SK-N-SH (cell line): ENCODE measurements around the gene KRTAP3-3. TPM values are rescaled to one million over a fixed set of nuclear protein-coding genes. Genes with fewer than 3 reads are reported as not detected.

Experiments used
- CTCF ChIA-PET: fragments of 300-600, 350-600 bp; formaldehyde crosslinking; extraction: SDS; loops from one replicate; lab custom pipeline; 2021; lab: Yijun Ruan, JAX
- POLR2A ChIA-PET: fragments of 350-600 bp; sonication (Branson Sonifier 250); formaldehyde crosslinking; extraction: SDS; loops from one replicate; lab custom pipeline; 2020; ENCODE audit warnings: antibody characterized with exemption, inconsistent platforms; lab: Yijun Ruan, JAX
- DNase-seq: peaks from one replicate; pipeline ENCODE4 v3.0.0; 2012
- H2AFZ ChIP-seq: fragments of 200-600 bp; sonication (generic); 2 replicates; pipeline ENCODE4 v1.8.1; 2016; ENCODE audit warnings: antibody characterized with exemption, mild to moderate bottlenecking, low read depth
- H3F3A ChIP-seq: fragments of 200-600 bp; sonication (generic); replicated peaks from 2 replicates; pipeline ENCODE3; 2016; ENCODE audit warnings: antibody characterized with exemption, mild to moderate bottlenecking; ENCODE audit not compliant: insufficient read depth
- H3K27ac ChIP-seq, 2 experiments: fragments of 200-500 bp in 1 of 2; fragments of 200-600 bp in 1 of 2; sonication (Bioruptor generic) in 1 of 2; sonication (generic), shearing (Covaris generic) in 1 of 2; 2 replicates each; pipeline versions ENCODE4 v1.5.1 to v1.6.1; 2014 to 2016; ENCODE audit warnings: low read depth in 2 of 2, inconsistent platforms in 1 of 2, low read length in 1 of 2, mild to moderate bottlenecking in 1 of 2, mixed read lengths in 1 of 2
- H3K27me3 ChIP-seq: fragments of 200-600 bp; sonication (generic), shearing (Covaris generic); 2 replicates; pipeline ENCODE4 v1.6.1; 2016; ENCODE audit warnings: mixed run types; ENCODE audit not compliant: insufficient read depth
- H3K36me3 ChIP-seq, 2 experiments: fragments of 200-500 bp in 1 of 2; fragments of 200-600 bp in 1 of 2; sonication (Bioruptor generic) in 1 of 2; sonication (generic) in 1 of 2; replicated peaks in 1 of 2; 2 replicates each; pipeline versions ENCODE3 to v1.5.1; 2014 to 2016; ENCODE audit warnings: low read length in 1 of 2, mild to moderate bottlenecking in 1 of 2; ENCODE audit not compliant: insufficient read depth in 2 of 2, control insufficient read depth in 1 of 2
- H3K4me1 ChIP-seq, 2 experiments: fragments of 200-500 bp in 1 of 2; fragments of 200-600 bp in 1 of 2; sonication (Bioruptor generic) in 1 of 2; sonication (generic), shearing (Covaris generic) in 1 of 2; 2 replicates each; pipeline versions ENCODE4 v1.5.1 to v1.6.1; 2014 to 2016; ENCODE audit warnings: low read depth in 1 of 2, low read length in 1 of 2, mixed run types in 1 of 2; ENCODE audit not compliant: insufficient read depth in 2 of 2, control insufficient read depth in 1 of 2
- H3K4me2 ChIP-seq: fragments of 200-600 bp; sonication (generic), shearing (Covaris generic); 2 replicates; pipeline ENCODE4 v1.6.1; 2017; ENCODE audit warnings: mixed run types
- H3K4me3 ChIP-seq, 2 experiments: fragments of 200-500 bp in 1 of 2; fragments of 200-600 bp in 1 of 2; sonication (Bioruptor generic) in 1 of 2; sonication (generic), shearing (Covaris generic) in 1 of 2; 2 replicates each; pipeline versions ENCODE4 v1.5.1 to v1.8.1; 2014 to 2016; ENCODE audit warnings: low read depth in 2 of 2, inconsistent platforms in 1 of 2, low read length in 1 of 2, mild to moderate bottlenecking in 1 of 2, mixed read lengths in 1 of 2, moderate library complexity in 1 of 2
- H3K79me2 ChIP-seq: fragments of 200-600 bp; sonication (generic); 2 replicates; pipeline ENCODE4 v1.8.1; 2017; ENCODE audit warnings: mild to moderate bottlenecking; ENCODE audit not compliant: insufficient read depth
- H3K9ac ChIP-seq: fragments of 200-600 bp; sonication (generic); 2 replicates; pipeline ENCODE4 v1.6.1; 2017; ENCODE audit warnings: mixed run types
- H3K9me2 ChIP-seq: fragments of 200-600 bp; sonication (generic); 2 replicates; pipeline ENCODE4 v1.6.1; 2017; ENCODE audit warnings: mixed run types
- H3K9me3 ChIP-seq: fragments of 200-600 bp; sonication (generic); 2 replicates; pipeline ENCODE4 v1.6.1; 2017; ENCODE audit warnings: mixed run types, mild to moderate bottlenecking, moderate library complexity
- H4K20me1 ChIP-seq: fragments of 200-600 bp; sonication (generic); 2 replicates; pipeline ENCODE4 v1.6.1; 2017; ENCODE audit warnings: mild to moderate bottlenecking, mixed run types; ENCODE audit not compliant: insufficient read depth
- EZH2phosphoT487 ChIP-seq: fragments of 200-600 bp; sonication (generic); IDR thresholded peaks from 2 replicates; pipeline ENCODE4 v1.6.1; 2017; ENCODE audit warnings: low read depth, mixed run types, mild to moderate bottlenecking, antibody characterized with exemption, moderate library complexity, borderline replicate concordance
- FOSL2 ChIP-seq: IDR thresholded peaks from 2 replicates; pipeline ENCODE4 v1.4.0; 2012; ENCODE audit warnings: low read depth, mild to moderate bottlenecking, moderate library complexity, borderline replicate concordance
- FOXJ3 ChIP-seq: sonication (generic); formaldehyde crosslinking; IDR thresholded peaks from 2 replicates; pipeline ENCODE4 v1.5.1; 2020; ENCODE audit warnings: mild to moderate bottlenecking, missing genetic modification reagents
- JUND ChIP-seq: IDR thresholded peaks from 2 replicates; pipeline ENCODE4 v1.4.0; 2012
- MEF2A ChIP-seq: IDR thresholded peaks from 2 replicates; pipeline ENCODE4 v1.4.0; 2012; ENCODE audit warnings: low read depth, borderline replicate concordance
- MXI1 ChIP-seq: IDR thresholded peaks from 2 replicates; pipeline ENCODE4 v1.6.1; 2012; ENCODE audit warnings: mild to moderate bottlenecking, low read depth, low read length, improper control_type of control experiment
- PBX3 ChIP-seq: IDR thresholded peaks from 2 replicates; pipeline ENCODE4; 2012
- RCOR1 ChIP-seq: fragments of 150-350 bp; IDR thresholded peaks from 2 replicates; pipeline ENCODE4 v1.6.1; 2017; ENCODE audit warnings: antibody characterized with exemption, low read length
- REST ChIP-seq: IDR thresholded peaks from 2 replicates; pipeline ENCODE4 v1.6.1; 2012; ENCODE audit warnings: mild to moderate bottlenecking, low read depth, low read length, moderate library complexity
- RFX5 ChIP-seq: IDR thresholded peaks from 2 replicates; pipeline ENCODE4 v1.6.1; 2012; ENCODE audit warnings: mild to moderate bottlenecking, improper control_type of control experiment, low read length
- SMC3 ChIP-seq: IDR thresholded peaks from 2 replicates; pipeline ENCODE4 v1.6.1; 2012; ENCODE audit warnings: low read depth, low read length, improper control_type of control experiment
- TCF12 ChIP-seq: IDR thresholded peaks from 2 replicates; pipeline ENCODE4 v1.4.0; 2012
- TEAD4 ChIP-seq: IDR thresholded peaks from 2 replicates; pipeline ENCODE4 v1.4.0; 2012; ENCODE audit warnings: mild to moderate bottlenecking, borderline replicate concordance; ENCODE audit not compliant: insufficient read depth
- USF2 ChIP-seq: fragments of 150-350 bp; IDR thresholded peaks from 2 replicates; pipeline ENCODE4 v1.6.1; 2017; ENCODE audit warnings: antibody characterized with exemption, low read length, low read depth, borderline replicate concordance
- WGBS: methylation state at CpG from one replicate; pipeline ENCODE4 v1.1.6; 2017; ENCODE audit warnings: low lambda C conversion rate; 5-methylcytosine and 5-hydroxymethylcytosine counted together
- polyA plus RNA-seq, 3 experiments: library from polyadenylated mRNA; depleted of rRNA; stranded (reverse); fragments of >200 nt; gene quantifications; 2 replicates each; pipeline ENCODE4 v1.2.3, GENCODE V29; 2012
- TF ChIP-seq, protein P1 (sequence below): IDR thresholded peaks from 2 replicates; pipeline ENCODE4 v1.4.0; 2012; ENCODE audit warnings: low read depth

The KRTAP3-3 gene
- polyA plus RNA-seq, 1 of the 3 experiments (the other 2 are of a cell fraction): not detected

GRCh38 chr17:41013181-41013580 lies 19.2 kb upstream of the KRTAP3-3 start:
- no peaks in the 10 kb centered on the region for H4K20me1 ChIP-seq
- TF ChIP-seq TEAD4 (no peak), EZH2phosphoT487 (no peak), REST (no peak)
- no peak for DNase-seq
- H3K9me2 ChIP-seq: no peaks in the 10 kb centered on the region
- peaks cover 41% of the 10 kb centered on the region; the same call in 1 of the 2 replicates for H3K27me3 ChIP-seq
- H3K9me3 ChIP-seq: no peaks in the 10 kb centered on the region
- H3K9ac ChIP-seq: no peak overlapping the region
- H3K4me3 ChIP-seq: no peak overlapping the region
- H3K4me2 ChIP-seq: no peak overlapping the region
- no peak overlapping the region for H2AFZ ChIP-seq
- H3K4me1 ChIP-seq: no peaks in the 10 kb centered on the region
- H3K27ac ChIP-seq: no peak overlapping the region
- ChIA-PET POLR2A (no interaction called here), CTCF (no interaction called here)
- 25% methylated on average over 3 of the region's 3 CpGs for WGBS
- no peaks in the 10 kb centered on the region for H3F3A ChIP-seq
- no peaks in the 10 kb centered on the region for H3K36me3 ChIP-seq
- no peaks in the 10 kb centered on the region for H3K79me2 ChIP-seq

- no peak for TF ChIP-seq FOXJ3 (CRISPR knock-in tag)
- TF ChIP-seq JUND: no peak
- no peak for TF ChIP-seq TCF12
- no peak for TF ChIP-seq USF2
- no peak for TF ChIP-seq FOSL2
- TF ChIP-seq MEF2A: no peak
- no peak for TF ChIP-seq REST
- no peak for TF ChIP-seq SMC3
- no peak for TF ChIP-seq MXI1
- no peak for TF ChIP-seq RCOR1
- TF ChIP-seq, protein P1, sequence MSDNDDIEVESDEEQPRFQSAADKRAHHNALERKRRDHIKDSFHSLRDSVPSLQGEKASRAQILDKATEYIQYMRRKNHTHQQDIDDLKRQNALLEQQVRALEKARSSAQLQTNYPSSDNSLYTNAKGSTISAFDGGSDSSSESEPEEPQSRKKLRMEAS: no peak
- no peak for TF ChIP-seq PBX3
- TF ChIP-seq RFX5: no peak
- ChIA-PET POLR2A (no interaction called here), CTCF (no interaction called here)
- H4K20me1 ChIP-seq: no peaks in the 10 kb centered on the region
- no peaks in the 10 kb centered on the region for H3K79me2 ChIP-seq
- H3K4me1 ChIP-seq: no peaks in the 10 kb centered on the region
- 17% methylated on average over 6 of the region's 6 CpGs for WGBS
- H2AFZ ChIP-seq: no peak overlapping the region
- H3K9me3 ChIP-seq: no peaks in the 10 kb centered on the region
- H3K9ac ChIP-seq: no peak overlapping the region
- no peaks in the 10 kb centered on the region for H3F3A ChIP-seq
- no peak for DNase-seq
- no peak overlapping the region for H3K4me3 ChIP-seq
- H3K4me2 ChIP-seq: no peak overlapping the region
- peaks cover 41% of the 10 kb centered on the region; the same call in 1 of the 2 replicates for H3K27me3 ChIP-seq
- H3K36me3 ChIP-seq: no peaks in the 10 kb centered on the region
- no peaks in the 10 kb centered on the region for H3K9me2 ChIP-seq
- no peak overlapping the region for H3K27ac ChIP-seq
Measured at GRCh38 chr17:41012326-41013120, 18.6 kb upstream of the KRTAP3-3 start.
